HT-29 (cell line): Measurements from ENCODE around the gene SV2B. TPM values are rescaled to one million over a fixed set of nuclear protein-coding genes. Genes with fewer than 3 reads are reported as not detected.
"Not testable (repeated sequence)": the region's sequence is repeated elsewhere in the genome, so short reads cannot be mapped to it uniquely, and the experiment has no call there.

Source experiments
- DNase-seq: peaks from one replicate; pipeline ENCODE4 v3.0.0-alpha.2; 2015; ENCODE audit warnings: low spot score
- total RNA-seq: library from RNA; depleted of rRNA; stranded (reverse); fragments of >200 nt; shearing (Covaris generic); gene quantifications from 2 replicates; pipeline ENCODE4 v1.2.3, GENCODE V29; 2014; rRNA removed

The SV2B gene
- not detected in 2 replicates for total RNA-seq

- no peak for DNase-seq
Observed at GRCh38 chr15:91099995-91100813, at the start of gene SV2B. TSS of gene SV2B (plus strand) at chr15:91100257. CDS start at chr15:91226264, 126,007 bp downstream.

GRCh38 chr15:91051248-91051647, 48.8 kb upstream of the SV2B start:
- DNase-seq = no peak

DNA sequence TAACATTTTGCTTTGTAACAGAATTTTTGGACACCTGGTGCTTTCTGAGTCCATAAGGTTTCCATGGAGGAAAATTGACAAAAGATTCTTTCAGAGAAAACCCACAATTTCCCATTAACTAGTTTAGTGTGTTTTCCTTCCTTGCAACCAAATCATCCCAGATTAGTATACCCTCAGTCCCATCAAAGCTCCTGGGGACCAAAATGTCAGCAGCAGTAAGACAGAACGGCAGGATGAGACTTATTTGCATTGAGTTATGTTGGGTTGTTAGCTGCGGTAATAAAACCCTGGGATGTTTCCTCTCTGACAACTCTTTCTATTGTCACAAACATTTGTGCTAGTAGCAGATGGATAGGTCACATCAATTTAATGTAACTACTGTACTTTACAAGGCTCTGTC, 45.2 kb upstream of the SV2B start:
- DNase-seq = no peak

- peak; percentile 92 for DNase-seq
Observed at GRCh38 chr15:91055548-91056331, 44.3 kb upstream of the SV2B start.

- DNase-seq = no peak
Observed at GRCh38 chr15:91061230-91061629, 38.8 kb upstream of the SV2B start.

GRCh38 chr15:91061997-91062396, 38.1 kb upstream of the SV2B start:
- no peak for DNase-seq

- DNase-seq = no peak
Observed at GRCh38 chr15:91065505-91065904, 34.6 kb upstream of the SV2B start.

DNA sequence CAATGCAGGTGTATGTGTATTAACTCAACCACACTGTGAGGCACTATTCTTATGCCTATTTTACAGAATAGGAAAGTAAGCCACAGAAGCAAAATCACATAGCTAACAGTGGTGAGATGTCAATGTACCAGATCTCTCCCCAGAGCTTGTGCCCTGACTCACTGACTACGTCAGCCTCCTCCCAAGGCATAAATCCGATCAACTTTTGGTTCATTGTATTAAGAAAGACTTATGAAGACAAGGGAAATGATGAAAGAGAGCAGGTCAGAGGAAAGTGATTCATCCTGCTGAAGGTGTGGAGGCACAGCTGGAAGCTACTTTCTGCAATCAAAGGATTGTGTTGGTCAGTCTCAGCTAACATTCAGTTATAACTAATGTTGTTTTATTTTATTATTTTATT, 33.0 kb upstream of the SV2B start:
- DNase-seq = no peak

GRCh38 chr15:91068436-91068835, 31.6 kb upstream of the SV2B start:
- no peak for DNase-seq

DNA sequence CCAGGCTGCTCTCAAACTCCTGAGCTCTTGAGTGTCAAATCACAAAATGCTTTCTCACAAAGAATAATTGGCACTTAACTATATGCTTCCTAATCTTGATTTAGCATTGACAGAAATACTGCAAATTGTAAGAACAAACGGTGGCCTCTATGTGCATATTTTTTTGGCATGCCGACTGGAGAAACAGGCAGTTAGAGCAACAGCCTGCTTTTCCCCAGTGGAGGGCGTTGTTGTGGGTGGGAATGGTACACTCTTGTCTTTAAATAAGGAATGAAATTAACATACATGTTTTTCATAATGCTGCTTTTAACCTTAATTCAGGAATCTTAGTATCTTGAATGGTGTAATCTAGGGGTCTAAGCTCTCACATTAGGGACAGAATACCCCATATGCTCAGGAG, 31.1 kb upstream of the SV2B start:
- DNase-seq = no peak

DNA sequence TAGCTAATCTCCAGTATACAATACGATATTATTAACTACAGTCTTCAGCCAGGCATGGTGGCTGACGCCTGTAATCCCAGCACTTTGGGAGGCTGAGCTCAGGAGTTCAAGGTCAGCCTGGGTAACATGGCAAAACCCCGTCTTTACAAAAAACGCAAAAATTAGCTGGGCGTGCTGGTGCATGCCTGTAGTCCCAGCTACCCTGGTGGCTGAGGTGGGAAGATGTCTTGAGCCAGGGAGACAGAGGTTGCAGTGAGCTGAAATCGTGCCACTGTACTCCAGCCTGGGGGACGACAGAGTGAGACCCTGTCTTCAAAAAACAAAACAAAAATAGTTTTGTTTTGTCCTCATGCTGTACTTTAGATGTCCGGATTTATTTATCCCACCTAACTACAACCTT, 29.2 kb upstream of the SV2B start:
- no peak for DNase-seq

- DNase-seq = no peak
Observed at GRCh38 chr15:91072161-91072560, 27.9 kb upstream of the SV2B start.

DNA sequence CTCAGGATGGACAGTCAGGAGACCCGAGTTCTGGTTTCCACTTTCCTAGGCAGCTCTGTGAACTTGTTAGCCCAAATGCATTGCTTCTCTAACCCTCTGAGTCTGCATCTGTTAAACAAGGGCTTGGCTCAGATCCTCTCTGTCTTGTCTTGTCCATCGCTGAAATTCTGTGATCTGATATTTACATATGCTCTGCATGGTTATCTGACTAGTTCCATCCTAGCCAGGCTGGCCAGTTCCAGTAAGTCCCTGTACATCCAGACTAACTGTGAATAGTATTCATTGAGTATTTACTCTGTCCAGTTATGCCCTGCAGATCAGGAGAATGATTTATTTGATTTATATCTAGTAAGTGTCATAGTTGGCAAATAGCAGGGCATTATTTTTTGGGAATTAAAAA, 27.0 kb upstream of the SV2B start:
- DNase-seq = no peak

GRCh38 chr15:91073768-91074167, 26.3 kb upstream of the SV2B start:
- DNase-seq = no peak

DNA sequence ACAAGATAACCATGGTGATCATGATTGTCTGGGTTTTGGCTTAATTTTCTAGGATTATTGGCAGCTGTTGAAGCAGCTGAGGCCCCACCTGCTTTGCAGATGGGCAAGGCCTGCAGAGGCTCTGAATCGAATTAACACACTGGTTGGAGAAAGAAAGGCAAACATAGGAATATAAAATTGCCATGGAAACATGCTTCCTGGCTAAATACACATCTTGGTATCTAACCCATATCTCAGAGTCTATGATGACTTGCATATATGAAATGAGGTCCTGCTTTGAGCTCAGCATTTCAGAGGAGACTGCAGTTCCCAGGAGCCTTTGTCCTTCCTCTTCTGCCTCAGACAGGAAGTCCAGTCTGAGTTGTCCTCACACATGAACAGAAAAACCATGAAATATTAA, 24.3 kb upstream of the SV2B start:
- no peak for DNase-seq

GRCh38 chr15:91077029-91077428, 23.0 kb upstream of the SV2B start:
- no peak for DNase-seq

DNA sequence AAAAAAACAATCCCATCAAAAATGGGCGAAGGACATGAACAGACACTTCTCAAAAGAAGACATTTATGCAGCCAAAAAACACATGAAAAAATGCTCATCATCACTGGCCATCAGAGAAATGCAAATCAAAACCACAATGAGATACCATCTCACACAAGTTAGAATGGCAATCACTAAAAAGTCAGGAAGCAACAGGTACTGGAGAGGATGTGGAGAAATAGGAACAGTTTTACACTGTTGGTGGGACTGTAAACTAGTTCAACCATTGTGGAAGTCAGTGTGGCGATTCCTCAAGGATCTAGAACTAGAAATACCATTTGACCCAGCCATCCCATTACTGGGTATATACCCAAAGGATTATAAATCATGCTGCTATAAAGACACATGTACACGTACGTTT, 6.2 kb upstream of the SV2B start:
- not testable (repeated sequence) for DNase-seq

- DNase-seq = no peak
Observed at GRCh38 chr15:91098451-91098850, 1.6 kb upstream of the SV2B start.

GRCh38 chr15:91099616-91099994, 452 bp upstream of the SV2B start:
- no peak for DNase-seq

- no peak for DNase-seq
Observed at GRCh38 chr15:91100814-91101607, 954 bp downstream of the SV2B start.

- no peak for DNase-seq
Observed at GRCh38 chr15:91101608-91101920, 1.5 kb downstream of the SV2B start.
